GM23338 (cell line): Measurements from ENCODE around the gene CFAP298. TPM values are rescaled to one million over a fixed set of nuclear protein-coding genes. Genes with fewer than 3 reads are reported as not detected.
"Not testable (repeated sequence)": the region's sequence is repeated elsewhere in the genome, so short reads cannot be mapped to it uniquely, and the experiment has no call there.

Experiments used
- ATAC-seq: fragments of 200-7000 bp; cut with Tn5 transposase; 3 replicates; pipeline ENCODE4 v1.9.1; 2020
- DNase-seq: peaks from one replicate; pipeline ENCODE4 v3.0.0-alpha.2; 2015; ENCODE audit warnings: low spot score
- H2AFZ ChIP-seq: fragments of 200-600 bp; sonication (generic); 2 replicates; pipeline ENCODE4 v1.8.0; 2016; ENCODE audit warnings: antibody characterized with exemption, mild to moderate bottlenecking, moderate library complexity
- H3F3A ChIP-seq: fragments of 200-600 bp; sonication (generic); replicated peaks from 2 replicates; pipeline ENCODE4 v1.8.0; 2017; ENCODE audit warnings: antibody characterized with exemption, mixed run types, low read depth
- H3K27ac ChIP-seq: fragments of 200-600 bp; sonication (generic); 2 replicates; pipeline ENCODE4 v1.6.1; 2016; ENCODE audit warnings: low read depth
- H3K27me3 ChIP-seq: fragments of 200-600 bp; sonication (generic); 2 replicates; pipeline ENCODE4 v1.8.0; 2016; ENCODE audit warnings: mild to moderate bottlenecking, mixed run types, moderate library complexity; ENCODE audit not compliant: insufficient read depth
- H3K36me3 ChIP-seq: fragments of 200-600 bp; sonication (generic); 2 replicates; pipeline ENCODE4 v1.8.0; 2016; ENCODE audit warnings: mild to moderate bottlenecking; ENCODE audit not compliant: insufficient read depth
- H3K4me1 ChIP-seq: fragments of 200-600 bp; sonication (generic); 2 replicates; pipeline ENCODE4 v1.8.0; 2016; ENCODE audit warnings: mild to moderate bottlenecking, moderate library complexity; ENCODE audit not compliant: insufficient read depth
- H3K4me2 ChIP-seq: fragments of 200-600 bp; sonication (generic); 2 replicates; pipeline ENCODE4 v1.7.1; 2017; ENCODE audit warnings: mixed run types
- H3K4me3 ChIP-seq: fragments of 200-600 bp; sonication (generic); 2 replicates; pipeline ENCODE4 v1.6.1; 2016; ENCODE audit warnings: mixed run types
- H3K79me2 ChIP-seq: fragments of 200-600 bp; sonication (generic); replicated peaks from 2 replicates; pipeline ENCODE4 v1.8.0; 2017; ENCODE audit warnings: mild to moderate bottlenecking; ENCODE audit not compliant: insufficient read depth
- H3K9me2 ChIP-seq: fragments of 200-600 bp; sonication (generic); 2 replicates; pipeline ENCODE4 v1.8.0; 2017; ENCODE audit not compliant: insufficient read depth
- H4K20me1 ChIP-seq: fragments of 200-600 bp; sonication (generic); replicated peaks from 2 replicates; pipeline ENCODE4 v1.8.0; 2017; ENCODE audit warnings: mild to moderate bottlenecking; ENCODE audit not compliant: insufficient read depth
- H3K27ac Mint-ChIP-seq: 2 replicates; pipeline ENCODE4 v1.8.0; 2020; ENCODE audit warnings: inconsistent platforms, mild to moderate bottlenecking, moderate library complexity, mixed read lengths
- H3K27me3 Mint-ChIP-seq: 3 replicates; pipeline ENCODE4 v1.8.0; 2022; ENCODE audit warnings: low read depth, mild to moderate bottlenecking, moderate library complexity, mixed read lengths, inconsistent platforms; ENCODE audit not compliant: insufficient read depth, poor library complexity
- H3K36me3 Mint-ChIP-seq: 3 replicates; pipeline ENCODE4 v1.8.0; 2021; ENCODE audit warnings: low read depth, mild to moderate bottlenecking, inconsistent platforms, moderate library complexity, mixed read lengths
- H3K4me1 Mint-ChIP-seq: 3 replicates; pipeline ENCODE4 v1.8.0; 2020; ENCODE audit warnings: mild to moderate bottlenecking, inconsistent platforms, mixed read lengths
- H3K4me3 Mint-ChIP-seq: 3 replicates; pipeline ENCODE4 v1.8.0; 2021; ENCODE audit warnings: moderate library complexity, mild to moderate bottlenecking, inconsistent platforms, mixed read lengths
- H3K9me3 Mint-ChIP-seq: 3 replicates; pipeline ENCODE4 v1.8.0; 2020; ENCODE audit warnings: moderate library complexity, mild to moderate bottlenecking, inconsistent platforms, mixed read lengths
- CREB1 ChIP-seq: fragments of 250-450 bp; sonication (Bioruptor Pico); IDR thresholded peaks from 2 replicates; pipeline ENCODE4 v1.5.0; 2020; ENCODE audit warnings: low read depth, mild to moderate bottlenecking, moderate library complexity
- ETS1 ChIP-seq: IDR thresholded peaks from 2 replicates; pipeline ENCODE4 v1.6.1; 2016; ENCODE audit warnings: antibody characterized with exemption
- EZH2 ChIP-seq: fragments of 200-600 bp; sonication (generic); IDR thresholded peaks from one replicate; pipeline ENCODE4 v1.8.0; 2017; ENCODE audit warnings: antibody characterized with exemption, mild to moderate bottlenecking, low read depth; ENCODE audit not compliant: unreplicated experiment
- EZH2phosphoT487 ChIP-seq: fragments of 200-600 bp; sonication (generic); IDR thresholded peaks from one replicate; pipeline ENCODE4 v1.8.1; 2018; ENCODE audit warnings: antibody characterized with exemption; ENCODE audit not compliant: unreplicated experiment
- JUNB ChIP-seq: IDR thresholded peaks from one replicate; pipeline ENCODE4 v1.6.1; 2016; ENCODE audit warnings: antibody characterized with exemption; ENCODE audit not compliant: unreplicated experiment
- POLR2AphosphoS5 ChIP-seq: IDR thresholded peaks from 2 replicates; pipeline ENCODE4 v1.6.1; 2016; ENCODE audit warnings: antibody characterized with exemption, low read depth
- ZNF114 ChIP-seq: fragments of 250-450 bp; sonication (Bioruptor Pico); IDR thresholded peaks from 2 replicates; pipeline ENCODE4 v1.5.0; 2020; ENCODE audit warnings: mild to moderate bottlenecking, moderate library complexity
- ZNF331 ChIP-seq: fragments of 250-450 bp; sonication (Bioruptor Pico); IDR thresholded peaks from 2 replicates; pipeline ENCODE4 v1.5.0; 2020; ENCODE audit warnings: low read depth, mild to moderate bottlenecking, moderate library complexity
- ZNF462 ChIP-seq: fragments of 250-450 bp; sonication (Bioruptor Pico); IDR thresholded peaks from 2 replicates; pipeline ENCODE4 v1.5.0; 2020; ENCODE audit warnings: mild to moderate bottlenecking, moderate library complexity
- polyA plus RNA-seq: library from polyadenylated mRNA; unstranded; fragments of >200 nt; fragmentation: Nextera tagmentation; extraction: Ambion mirVana; gene quantifications from 2 replicates; pipeline ENCODE4 v1.2.1, GENCODE V29; 2016
- total RNA-seq: library from RNA; depleted of rRNA; stranded (reverse); fragments of >200 nt; shearing (Covaris generic); gene quantifications from 2 replicates; pipeline ENCODE4 v1.2.3, GENCODE V29; 2014

The CFAP298 gene
- total and polyA plus RNA-seq, 2 experiments from 2014 or later = 46.6 to 157 TPM

- TF ChIP-seq ZNF331 (CRISPR knock-in tag) = no peak
These were observed at the start of gene CFAP298 (continued) for GRCh38 chr21:32612075-32612998.

GRCh38 chr21:32661026-32661782 is 49.0 kb upstream of the CFAP298 start:
- H3K27ac Mint-ChIP-seq, H3K27me3 ChIP-seq, DNase-seq, ATAC-seq, H3K27me3 Mint-ChIP-seq, H3K4me1 ChIP-seq, H4K20me1 ChIP-seq, H3K79me2 ChIP-seq, H3K4me3 ChIP-seq, H3F3A ChIP-seq, H3K9me2 ChIP-seq, H3K4me3 Mint-ChIP-seq, H3K4me2 ChIP-seq, H3K27ac ChIP-seq, H2AFZ ChIP-seq, H3K36me3 ChIP-seq, H3K4me1 Mint-ChIP-seq: not testable (repeated sequence)
- peaks cover 75% of the 10 kb centered on the region for H3K36me3 Mint-ChIP-seq
- H3K9me3 Mint-ChIP-seq = peaks cover 53% of the 10 kb centered on the region

GRCh38 chr21:32658524-32658923 is 46.3 kb upstream of the CFAP298 start:
- H3K36me3 Mint-ChIP-seq = peaks cover 48% of the 10 kb centered on the region
- TF ChIP-seq EZH2 (no peak), EZH2phosphoT487 (no peak), JUNB (no peak), POLR2AphosphoS5 (no peak), ZNF331 (CRISPR knock-in tag) (no peak), CREB1 (CRISPR knock-in tag) (no peak), ZNF114 (CRISPR knock-in tag) (no peak), ZNF462 (CRISPR knock-in tag) (no peak), ETS1 (no peak)

More at GRCh38 chr21:32658524-32658923, 46.3 kb upstream of the CFAP298 start:
- Mint-ChIP-seq H3K9me3 (peaks cover 34% of the 10 kb centered on the region), H3K27me3 (peaks cover 6% of the 10 kb centered on the region), H3K4me3 (no peak overlapping the region), H3K27ac (no peak overlapping the region), H3K4me1 (no peaks in the 10 kb centered on the region)
- no peaks in the 10 kb centered on the region for H3K27me3 ChIP-seq
- no peaks in the 10 kb centered on the region for H3K9me2 ChIP-seq
- no peak overlapping the region for H3K4me2 ChIP-seq
- no peak overlapping the region for H3K4me3 ChIP-seq
- H2AFZ ChIP-seq = no peak overlapping the region
- no peaks in the 10 kb centered on the region for H4K20me1 ChIP-seq
- ATAC-seq (no peak), DNase-seq (no peak)
- H3K4me1 ChIP-seq = no peaks in the 10 kb centered on the region
- H3K27ac ChIP-seq = no peak overlapping the region
- H3K36me3 ChIP-seq = no peaks in the 10 kb centered on the region
- no peaks in the 10 kb centered on the region for H3K79me2 ChIP-seq
- no peaks in the 10 kb centered on the region for H3F3A ChIP-seq
